Type B pancreatic cell (in vitro differentiated cells): ENCODE data around the gene PDLIM5. TPM values are rescaled to one million over a fixed set of nuclear protein-coding genes. Genes with fewer than 3 reads are reported as not detected.

Source experiments
- DNase-seq: peaks from one replicate; pipeline ENCODE4 v3.0.0; 2021; ENCODE audit warnings: mixed read lengths; ENCODE audit not compliant: unreplicated experiment; ENCODE audit errors: extremely low spot score
- H3K27ac Mint-ChIP-seq: 2 replicates; pipeline ENCODE4 v1.8.0; 2021; ENCODE audit warnings: mild to moderate bottlenecking, mixed read lengths
- H3K27me3 Mint-ChIP-seq: 2 replicates; pipeline ENCODE4 v1.8.0; 2021; ENCODE audit warnings: mixed read lengths
- H3K36me3 Mint-ChIP-seq: 2 replicates; pipeline ENCODE4 v1.8.0; 2021; ENCODE audit warnings: mixed read lengths
- H3K4me1 Mint-ChIP-seq: one replicate; pipeline ENCODE4 v1.8.0; 2021; ENCODE audit warnings: mixed read lengths; ENCODE audit not compliant: unreplicated experiment
- H3K4me3 Mint-ChIP-seq: 2 replicates; pipeline ENCODE4 v1.8.0; 2021; ENCODE audit warnings: mild to moderate bottlenecking, mixed read lengths
- H3K9me3 Mint-ChIP-seq: 2 replicates; pipeline ENCODE4 v1.8.0; 2021; ENCODE audit warnings: mixed read lengths
- total RNA-seq: library from RNA; stranded (reverse); gene quantifications from 2 replicates; pipeline ENCODE4 v1.2.1, GENCODE V29; 2021; ENCODE audit warnings: low replicate concordance
- TF ChIP-seq, protein P1 (sequence below): fragments of 200-600 bp; sonication (generic); conservative IDR thresholded peaks from 2 replicates; pipeline ENCODE4 v1.5.0; 2021; ENCODE audit warnings: antibody characterized with exemption, mild to moderate bottlenecking

The PDLIM5 gene
- total RNA-seq, 1 donor from 2014 or later, result 76.7 TPM

DNA sequence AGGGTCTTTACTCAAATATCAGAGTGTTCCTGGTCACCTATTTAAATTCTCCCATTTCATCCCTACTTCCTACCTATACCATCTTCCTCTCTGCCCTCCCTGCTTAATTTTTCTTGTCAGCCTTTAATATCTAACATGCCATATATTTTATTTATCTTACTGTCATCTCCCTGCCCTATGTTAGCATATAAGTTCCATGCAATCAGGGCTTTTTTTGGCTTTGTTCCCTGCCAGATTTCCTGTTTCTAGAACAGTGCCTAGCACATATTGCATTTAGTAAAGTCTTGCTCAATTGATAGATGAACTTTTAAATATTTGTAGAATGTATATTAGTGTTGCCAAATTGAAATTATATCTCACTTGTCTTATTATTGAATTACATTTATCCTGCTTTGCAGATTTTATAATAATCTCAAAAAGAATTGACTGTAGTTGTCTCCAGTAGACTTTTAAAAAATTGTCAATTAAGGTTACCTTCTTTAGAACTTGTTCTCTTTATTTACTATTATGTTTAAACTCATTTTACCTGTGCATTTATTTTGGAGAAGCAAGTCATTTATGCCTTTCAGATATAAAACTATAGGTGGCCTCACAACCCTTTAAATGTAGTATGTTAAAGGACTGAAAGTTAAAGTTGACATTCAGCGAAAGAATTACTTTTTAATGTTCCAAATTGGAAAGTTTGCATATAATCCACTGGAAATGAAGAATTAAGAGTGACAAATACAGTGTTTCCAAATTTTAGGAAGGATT, 197.8 kb downstream of the PDLIM5 start:
- TF ChIP-seq, protein P1, sequence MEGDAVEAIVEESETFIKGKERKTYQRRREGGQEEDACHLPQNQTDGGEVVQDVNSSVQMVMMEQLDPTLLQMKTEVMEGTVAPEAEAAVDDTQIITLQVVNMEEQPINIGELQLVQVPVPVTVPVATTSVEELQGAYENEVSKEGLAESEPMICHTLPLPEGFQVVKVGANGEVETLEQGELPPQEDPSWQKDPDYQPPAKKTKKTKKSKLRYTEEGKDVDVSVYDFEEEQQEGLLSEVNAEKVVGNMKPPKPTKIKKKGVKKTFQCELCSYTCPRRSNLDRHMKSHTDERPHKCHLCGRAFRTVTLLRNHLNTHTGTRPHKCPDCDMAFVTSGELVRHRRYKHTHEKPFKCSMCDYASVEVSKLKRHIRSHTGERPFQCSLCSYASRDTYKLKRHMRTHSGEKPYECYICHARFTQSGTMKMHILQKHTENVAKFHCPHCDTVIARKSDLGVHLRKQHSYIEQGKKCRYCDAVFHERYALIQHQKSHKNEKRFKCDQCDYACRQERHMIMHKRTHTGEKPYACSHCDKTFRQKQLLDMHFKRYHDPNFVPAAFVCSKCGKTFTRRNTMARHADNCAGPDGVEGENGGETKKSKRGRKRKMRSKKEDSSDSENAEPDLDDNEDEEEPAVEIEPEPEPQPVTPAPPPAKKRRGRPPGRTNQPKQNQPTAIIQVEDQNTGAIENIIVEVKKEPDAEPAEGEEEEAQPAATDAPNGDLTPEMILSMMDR, result no peak
- DNase-seq, result no peak
- Mint-ChIP-seq H3K27me3 (no peaks in the 10 kb centered on the region), H3K36me3 (peaks cover 24% of the 10 kb centered on the region), H3K27ac (peak overlapping the region; percentile 38), H3K4me1 (peaks cover 15% of the 10 kb centered on the region), H3K4me3 (no peak overlapping the region), H3K9me3 (no peaks in the 10 kb centered on the region)

DNA sequence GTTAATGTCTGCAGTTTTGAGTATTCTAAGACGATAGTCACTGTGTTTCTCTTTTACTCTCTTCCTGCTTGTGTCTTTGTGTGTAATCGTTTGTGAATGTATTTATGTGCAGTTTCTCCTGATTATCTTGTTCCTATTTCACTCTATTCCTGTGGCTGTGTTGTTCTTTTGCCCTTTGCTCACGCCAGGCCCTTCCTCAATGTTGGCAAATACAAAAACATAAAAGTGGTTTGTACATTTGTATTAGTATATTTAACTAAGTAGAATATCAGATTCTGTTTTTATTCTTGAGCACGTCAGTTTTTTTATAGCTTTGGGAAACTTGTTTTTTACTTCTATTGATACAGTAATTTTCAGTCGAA, 198.4 kb downstream of the PDLIM5 start:
- peaks cover 22% of the 10 kb centered on the region for H3K36me3 Mint-ChIP-seq
- H3K4me1 Mint-ChIP-seq, result peaks cover 15% of the 10 kb centered on the region
- H3K27ac Mint-ChIP-seq, result peak overlapping the region; percentile 38
- H3K4me3 Mint-ChIP-seq, result no peak overlapping the region
- H3K9me3 Mint-ChIP-seq, result no peaks in the 10 kb centered on the region
- DNase-seq, result no peak
- TF ChIP-seq, protein P1, result no peak
- H3K27me3 Mint-ChIP-seq, result no peaks in the 10 kb centered on the region

GRCh38 chr4:94650690-94651089, 198.9 kb downstream of the PDLIM5 start:
- Mint-ChIP-seq H3K9me3 (no peaks in the 10 kb centered on the region), H3K27ac (no peak overlapping the region), H3K36me3 (peaks cover 18% of the 10 kb centered on the region), H3K27me3 (no peaks in the 10 kb centered on the region), H3K4me3 (no peak overlapping the region), H3K4me1 (peaks cover 15% of the 10 kb centered on the region)
- DNase-seq, result no peak
- TF ChIP-seq, protein P1, result no peak

DNA sequence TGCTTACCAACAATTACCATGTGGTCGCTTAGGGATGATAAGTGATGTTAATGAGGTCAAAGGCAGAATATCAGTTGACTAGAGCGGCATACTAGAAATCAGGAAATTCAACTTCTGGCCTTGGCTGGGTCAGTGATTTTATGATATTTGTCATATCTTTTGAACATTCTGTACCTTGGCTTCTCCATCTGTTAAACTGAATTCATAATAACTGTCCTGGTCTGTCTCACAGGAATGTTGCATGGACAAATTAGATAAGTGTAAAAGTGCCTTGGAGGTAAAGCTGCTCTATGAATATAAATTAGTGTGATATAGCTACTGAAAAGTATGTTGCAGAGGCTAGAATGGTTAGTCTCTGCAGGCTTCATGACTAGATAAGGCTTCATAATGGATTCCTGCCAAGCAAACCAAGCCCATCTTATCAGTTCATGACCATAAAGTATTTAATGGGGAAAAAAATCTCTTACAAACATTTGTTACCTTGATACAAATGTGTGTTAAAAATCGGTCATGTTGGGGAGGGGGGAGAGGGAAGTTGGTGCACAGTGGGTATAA, 201.4 kb downstream of the PDLIM5 start:
- H3K9me3 Mint-ChIP-seq, result no peaks in the 10 kb centered on the region
- H3K4me1 Mint-ChIP-seq, result peaks cover 15% of the 10 kb centered on the region
- H3K36me3 Mint-ChIP-seq, result peaks cover 14% of the 10 kb centered on the region
- peak overlapping the region; percentile 58 for H3K27ac Mint-ChIP-seq
- DNase-seq, result no peak
- H3K27me3 Mint-ChIP-seq, result no peaks in the 10 kb centered on the region
- TF ChIP-seq, protein P1, result no peak
- H3K4me3 Mint-ChIP-seq, result peak overlapping the region; percentile 23

DNA sequence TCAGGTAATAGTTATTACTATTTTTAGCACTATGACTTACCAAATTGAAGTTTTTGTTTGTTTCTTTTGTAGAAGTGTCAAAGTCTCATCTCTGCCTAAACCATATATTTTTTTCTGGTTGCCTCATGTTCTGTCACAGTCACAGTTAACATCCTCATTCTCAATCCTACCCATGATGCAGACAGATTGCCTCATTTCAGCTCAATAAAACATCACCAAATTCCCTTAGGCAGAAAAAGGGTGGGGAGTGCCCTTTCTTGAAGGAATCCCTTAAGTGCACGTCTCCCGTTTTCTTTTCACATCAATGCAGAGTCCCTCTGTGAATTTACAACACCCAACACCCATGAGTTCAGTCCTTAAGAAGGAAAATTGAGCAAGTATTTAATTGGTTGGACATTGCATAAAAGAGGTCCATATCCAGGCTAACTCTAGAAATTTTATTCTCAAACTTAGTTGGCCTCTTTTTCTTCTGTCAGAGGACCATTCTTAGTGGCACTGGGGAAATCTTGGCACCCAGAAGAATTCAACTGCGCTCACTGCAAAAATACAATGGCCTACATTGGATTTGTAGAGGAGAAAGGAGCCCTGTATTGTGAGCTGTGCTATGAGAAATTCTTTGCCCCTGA, 202.4 kb downstream of the PDLIM5 start:
- H3K4me1 Mint-ChIP-seq, result peaks cover 15% of the 10 kb centered on the region
- H3K9me3 Mint-ChIP-seq, result no peaks in the 10 kb centered on the region
- TF ChIP-seq, protein P1, result no peak
- no peaks in the 10 kb centered on the region for H3K27me3 Mint-ChIP-seq
- peak overlapping the region; percentile 17 for H3K27ac Mint-ChIP-seq
- no peak overlapping the region for H3K4me3 Mint-ChIP-seq
- H3K36me3 Mint-ChIP-seq, result peaks cover 21% of the 10 kb centered on the region
- no peak for DNase-seq
